ENCODE data around the gene ZNF415. TPM values are rescaled to one million over a fixed set of nuclear protein-coding genes. Genes with fewer than 3 reads are reported as not detected.

Gene ZNF415
- total RNA-seq, 4 donors from 2014 or later: 9.1 to 18.1 (median 13.4) TPM

GRCh38 chr19:53112286-53112685, 20.4 kb downstream of the ZNF415 start:
- Histone ChIP-seq H3K36me3 (peaks cover 54 to 82% (median 70%) of the 10 kb centered on the region in 4 donors), H3K27ac (replicated peaks in 1 of 4) (no peak overlapping the region), H3K9me3 (peaks cover 0 to 6% (median 4%) of the 10 kb centered on the region in 4 donors), H3K4me3 (no peak overlapping the region), H3K4me1 (no peaks in the 10 kb centered on the region), H3K27me3 (no peaks in the 10 kb centered on the region)
- intact Hi-C loops (cut with DNase I): no loop called here
- WGBS: 86% methylated on average over 2 of the region's 2 CpGs
- DNase-seq (ENCODE audit: extremely low spot score): no peak
- no peak for TF ChIP-seq EP300 (IDR thresholded peaks at IDR 0.05)
- TF ChIP-seq POLR2A (IDR thresholded peaks at IDR 0.05; ENCODE audit: low read depth): no peak
- no peak for TF ChIP-seq CTCF (IDR thresholded peaks at IDR 0.05)
- no peak for TF ChIP-seq POLR2AphosphoS5 (IDR thresholded peaks at IDR 0.05)

GRCh38 chr19:53109527-53109926, 23.2 kb downstream of the ZNF415 start:
- no peaks in the 10 kb centered on the region for H3K9me3 ChIP-seq
- H3K36me3 ChIP-seq: peaks cover 26 to 54% (median 46%) of the 10 kb centered on the region in 4 donors
- DNase-seq (ENCODE audit: extremely low spot score): no peak
- H3K27me3 ChIP-seq: no peaks in the 10 kb centered on the region
- no peak for TF ChIP-seq CTCF (IDR thresholded peaks at IDR 0.05)
- no peak for TF ChIP-seq POLR2A (IDR thresholded peaks at IDR 0.05; ENCODE audit: low read depth)
- no peak for TF ChIP-seq POLR2AphosphoS5 (IDR thresholded peaks at IDR 0.05)
- no peak for TF ChIP-seq EP300 (IDR thresholded peaks at IDR 0.05)
- 94% methylated on average over 5 of the region's 5 CpGs for WGBS
- intact Hi-C loops (cut with DNase I): loop anchor here (5.0 kb wide), 1 partner anchor 48 kb away; the partner anchor contains the start of gene ZNF347
- no peak overlapping the region for H3K4me3 ChIP-seq
- H3K4me1 ChIP-seq: no peaks in the 10 kb centered on the region
- no peak overlapping the region for H3K27ac ChIP-seq (replicated peaks in 1 of 4)

- no peaks in the 10 kb centered on the region for H3K9me3 ChIP-seq
- peak within 1 kb of the TSS; percentile 91 to 97 (median 94) for H3K27ac ChIP-seq (replicated peaks in 1 of 4)
- intact Hi-C loops (cut with DNase I): loop anchor here (5.0 kb wide), 1 partner anchor 89 kb away; the partner anchor contains the start of gene ZNF665
- peak; percentile 99 for DNase-seq (ENCODE audit: extremely low spot score)
- TF ChIP-seq POLR2AphosphoS5 (IDR thresholded peaks at IDR 0.05): peak; percentile 95 to 97
- TF ChIP-seq CTCF (IDR thresholded peaks at IDR 0.05): no peak
- TF ChIP-seq POLR2A (IDR thresholded peaks at IDR 0.05; ENCODE audit: low read depth): peak; percentile 56
- no peak for TF ChIP-seq EP300 (IDR thresholded peaks at IDR 0.05)
- peaks cover 24 to 39% (median 32%) of the 10 kb centered on the region in 4 donors for H3K4me1 ChIP-seq
- H3K36me3 ChIP-seq: peaks cover 10 to 19% (median 11%) of the 10 kb centered on the region in 4 donors
- peak within 1 kb of the TSS; percentile 91 to 93 (median 91) for H3K4me3 ChIP-seq
- H3K27me3 ChIP-seq: no peaks in the 10 kb centered on the region
- 3% methylated on average over 62 of the region's 67 CpGs for WGBS
Measured at GRCh38 chr19:53103234-53104203, 29.2 kb downstream of the ZNF415 start, which contains the start of gene ZNF160. ZNF160 (minus strand) TSS chr19:53103422; CDS start chr19:53086276, 17,146 bp downstream.

- Histone ChIP-seq H3K27me3 (no peaks in the 10 kb centered on the region), H3K9me3 (no peaks in the 10 kb centered on the region), H3K4me3 (peak overlapping the region; percentile 91 to 93 (median 91)), H3K36me3 (peaks cover 7 to 19% (median 9%) of the 10 kb centered on the region in 4 donors), H3K27ac (replicated peaks in 1 of 4) (peak overlapping the region; percentile 91 to 97 (median 94)), H3K4me1 (peaks cover 25 to 39% (median 32%) of the 10 kb centered on the region in 4 donors)
- DNase-seq (ENCODE audit: extremely low spot score): no peak
- TF ChIP-seq POLR2AphosphoS5 (IDR thresholded peaks at IDR 0.05): no peak
- no peak for TF ChIP-seq EP300 (IDR thresholded peaks at IDR 0.05)
- intact Hi-C loops (cut with DNase I): loop anchor here (5.0 kb wide), 1 partner anchor 90 kb away; the partner anchor contains the start of gene ZNF665
- under 1% methylated on average over 24 of the region's 33 CpGs for WGBS
Measured at GRCh38 chr19:53102756-53103233, 29.9 kb downstream of the ZNF415 start.

Data from esophagus muscularis mucosa (tissue), 4 donors.